CD4-positive, alpha-beta T cell treated with Interleukin-6 for 4 hours (primary cell): ENCODE results near the gene DDIT4L.
"Not testable (repeated sequence)": the region's sequence is repeated elsewhere in the genome, so short reads cannot be mapped to it uniquely, and the experiment has no call there.

Experiments used
- DNase-seq: peaks from one replicate; pipeline ENCODE4 v3.0.0-alpha.2; 2020; ENCODE audit warnings: mixed read lengths

The DDIT4L gene

DNA sequence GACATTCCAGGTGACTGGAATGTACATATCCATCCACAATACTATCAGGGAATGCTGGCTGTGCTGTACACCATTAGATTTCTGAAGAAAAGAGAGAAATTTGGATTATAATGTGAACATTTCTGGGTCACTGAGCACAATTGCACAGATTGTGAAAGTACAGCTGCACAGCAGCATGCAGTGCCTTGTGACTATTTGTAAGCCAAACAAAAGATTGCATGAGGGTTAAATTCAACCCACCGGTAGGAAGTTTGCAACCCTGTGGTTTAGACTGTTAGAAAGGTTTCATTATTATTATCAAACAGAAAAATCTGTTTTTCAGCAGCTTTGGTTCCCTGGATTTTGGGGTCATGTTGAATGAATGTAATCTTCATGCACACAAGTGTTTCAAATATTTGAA, 24.5 kb downstream of the DDIT4L start:
- DNase-seq = no peak

DNA sequence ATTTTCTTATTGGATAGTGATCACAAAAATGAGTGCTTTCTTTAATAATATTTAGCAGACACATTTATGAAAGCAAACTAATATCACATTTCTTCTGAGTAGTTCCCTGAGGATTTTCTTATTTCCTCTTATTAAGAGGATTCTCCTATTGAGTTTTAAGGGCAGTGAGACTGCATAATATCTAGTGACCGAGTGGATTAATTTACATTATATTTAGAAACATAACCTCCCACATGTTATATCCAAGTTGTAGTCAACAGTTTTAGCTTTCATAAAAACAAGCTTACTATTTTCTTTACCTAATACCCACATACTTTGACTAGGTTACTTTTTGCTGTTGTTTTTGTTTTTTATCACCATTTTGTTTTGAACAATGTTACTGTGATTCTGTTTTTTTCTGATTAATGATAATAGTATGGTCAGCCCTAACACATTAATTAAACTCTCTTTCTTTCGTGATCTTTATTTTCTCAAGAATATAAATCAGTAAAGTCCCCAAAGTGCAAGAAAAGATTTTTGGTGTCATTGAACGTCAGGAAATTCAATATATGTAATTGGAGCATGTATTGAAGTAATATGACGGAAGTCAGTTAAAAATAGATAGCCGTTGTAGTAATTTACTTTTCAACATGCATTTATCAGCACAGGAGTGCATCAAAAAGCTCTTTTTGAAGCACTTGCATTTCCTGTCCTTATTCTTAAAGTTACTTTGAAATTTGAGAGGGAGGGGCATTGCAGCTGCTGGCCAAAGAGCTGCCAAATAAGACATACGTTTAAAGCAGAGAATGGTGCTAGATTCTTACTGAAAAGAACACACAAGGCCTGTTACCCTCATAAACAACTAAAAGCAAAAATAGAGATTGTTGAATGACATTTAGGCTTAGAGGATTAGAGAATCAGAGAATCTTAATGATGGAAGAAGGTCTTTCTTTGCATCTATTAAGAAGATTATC, 25.2 kb downstream of the DDIT4L start:
- no peak for DNase-seq

DNA sequence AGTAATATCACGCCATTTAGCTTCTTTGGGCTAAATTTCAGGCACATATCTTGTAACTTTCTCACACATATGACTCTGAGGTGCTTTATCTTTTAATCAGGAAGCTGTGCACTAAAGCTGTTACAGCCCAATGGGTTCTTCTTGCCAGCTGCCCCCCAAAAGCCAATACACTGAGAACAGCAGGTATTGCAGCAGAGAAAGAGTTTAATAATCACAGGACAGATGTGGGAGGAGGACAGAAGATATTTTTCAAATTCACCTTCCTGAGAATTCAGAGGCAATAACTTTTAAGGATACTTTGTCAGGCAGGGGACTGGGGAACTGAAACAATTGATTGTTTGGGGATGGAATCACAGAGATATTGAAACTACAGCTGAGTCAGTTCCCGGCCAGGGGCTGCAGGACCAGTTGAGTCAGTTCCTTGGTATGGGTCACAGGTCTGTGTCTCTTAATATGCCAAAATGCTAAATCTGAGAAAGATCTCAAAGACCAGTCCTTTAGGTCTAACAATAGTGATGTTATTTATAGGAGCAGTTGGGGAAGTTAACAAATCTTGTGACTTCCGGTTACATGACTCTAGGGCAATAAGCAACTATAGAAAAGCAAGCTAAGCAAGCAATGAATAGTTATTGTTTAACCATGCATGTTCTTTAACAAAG, 28.1 kb downstream of the DDIT4L start:
- no peak for DNase-seq

DNA sequence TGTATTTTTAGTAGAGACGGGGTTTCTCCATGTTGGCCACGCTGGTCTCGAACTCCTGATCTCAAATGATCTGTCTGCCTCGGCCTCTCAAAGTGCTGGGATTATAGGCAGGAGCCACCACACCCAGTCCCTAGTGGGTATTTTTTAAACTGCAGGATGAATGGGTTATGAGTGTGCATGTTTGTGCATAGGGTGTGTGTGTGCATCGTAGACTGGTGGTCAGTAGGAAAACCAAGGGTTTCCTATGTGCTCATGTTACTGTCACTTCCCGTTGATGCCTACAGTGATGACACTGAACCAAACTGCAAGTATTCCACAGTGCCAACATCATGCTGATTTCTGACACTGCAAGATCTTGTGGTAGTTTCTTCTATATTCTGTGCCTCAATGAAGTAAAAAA, 41.1 kb downstream of the DDIT4L start:
- no peak for DNase-seq

DNA sequence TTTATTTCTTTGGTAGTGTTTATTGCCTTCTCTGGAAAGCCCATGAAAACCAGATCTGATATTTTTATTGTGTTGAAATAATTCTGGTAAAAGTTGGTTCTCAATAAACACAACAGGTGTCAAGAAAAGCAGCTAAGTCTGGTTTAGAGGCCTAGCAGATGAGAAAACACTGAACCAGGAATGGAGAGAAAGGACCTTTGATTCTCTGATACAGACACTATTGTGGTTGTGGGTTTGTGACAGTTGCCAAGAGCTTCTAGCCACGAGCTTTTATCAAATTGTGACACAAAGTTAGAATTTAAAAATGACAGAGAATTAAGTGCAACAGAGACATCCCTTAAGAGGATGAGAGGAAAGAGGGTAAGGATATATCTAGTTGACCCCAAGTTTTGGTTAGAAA, 42.6 kb downstream of the DDIT4L start:
- DNase-seq = no peak

DNA sequence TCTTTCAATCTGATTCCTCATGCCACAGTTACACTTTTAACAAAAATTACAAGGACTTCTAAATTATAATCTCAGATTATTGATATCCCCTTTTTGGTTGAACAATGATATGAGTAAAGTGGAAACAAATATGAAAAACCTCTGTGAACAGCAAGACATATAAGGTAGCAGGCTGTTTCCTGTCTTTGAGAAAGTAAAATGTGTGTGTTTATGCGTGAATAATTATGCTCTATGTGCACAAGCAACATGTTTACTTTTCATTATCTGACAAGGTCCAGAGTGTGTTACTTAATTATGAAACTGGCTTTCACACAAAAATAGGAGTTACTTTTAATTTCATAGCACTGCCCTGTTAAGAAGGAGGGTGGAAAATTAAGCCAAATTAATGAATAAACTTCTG, 43.1 kb downstream of the DDIT4L start:
- no peak for DNase-seq

DNA sequence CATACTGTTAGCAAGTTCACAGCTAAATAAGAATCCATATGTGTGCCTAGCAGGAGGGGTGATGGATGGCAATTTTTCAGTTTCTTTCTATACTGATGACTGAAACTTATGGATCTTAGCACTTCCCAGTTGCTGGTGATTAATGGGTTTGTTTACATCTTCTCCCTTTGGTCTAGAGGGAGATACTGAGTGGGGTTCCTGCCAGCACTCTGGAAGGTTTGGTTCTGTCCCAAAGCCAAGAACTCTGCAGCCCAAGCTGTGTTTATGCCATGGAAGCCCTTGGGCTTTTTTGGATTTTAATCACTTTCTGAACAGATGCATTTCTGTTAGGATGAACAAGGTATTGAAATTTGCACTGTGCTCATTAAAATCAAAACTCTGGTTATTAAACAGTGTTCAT, 43.5 kb downstream of the DDIT4L start:
- no peak for DNase-seq

DNA sequence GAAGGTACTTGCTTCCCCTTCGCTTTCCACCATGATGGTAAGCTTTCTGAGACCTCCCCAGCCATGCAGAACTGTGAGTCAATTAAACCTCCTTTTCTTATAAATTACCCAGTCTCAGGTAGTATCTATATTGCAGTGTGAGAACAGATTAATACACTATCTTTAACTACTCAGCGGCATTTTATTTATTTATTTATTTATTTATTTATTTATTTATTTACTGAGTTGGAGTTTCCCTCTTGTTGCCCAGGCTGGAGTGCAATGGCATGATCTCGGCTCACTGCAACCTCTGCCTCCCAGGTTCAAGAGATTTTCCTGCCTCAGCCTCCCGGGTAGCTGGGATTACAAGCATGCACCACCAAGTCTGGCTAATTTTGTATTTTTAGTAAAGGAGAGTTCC, 52.9 kb downstream of the DDIT4L start:
- not testable (repeated sequence) for DNase-seq
